ENCODE measurements around the gene COPS9.

DNA sequence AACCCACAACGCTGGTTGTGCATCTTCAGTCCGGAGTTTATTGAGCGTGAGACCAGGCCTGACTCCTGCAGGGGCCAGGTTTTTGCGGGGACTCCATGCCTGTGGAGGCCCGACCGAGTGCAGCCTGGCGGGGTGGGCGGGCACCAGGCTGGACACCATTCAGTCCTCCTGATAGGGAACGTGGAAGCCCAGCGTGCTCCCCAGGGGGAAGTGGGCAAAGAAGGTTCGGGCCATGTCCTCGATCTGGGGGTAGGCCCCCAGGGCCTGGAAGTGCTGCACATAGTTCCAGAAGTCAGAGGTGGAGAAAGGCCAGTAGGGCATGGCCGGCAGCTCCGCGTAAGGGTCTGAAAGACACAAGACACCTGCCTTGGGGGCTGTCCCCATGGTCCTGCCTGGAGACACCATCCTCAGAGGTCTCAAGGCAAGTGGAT is 2.9 kb upstream of the COPS9 start:
- TF ChIP-seq, protein P1, sequence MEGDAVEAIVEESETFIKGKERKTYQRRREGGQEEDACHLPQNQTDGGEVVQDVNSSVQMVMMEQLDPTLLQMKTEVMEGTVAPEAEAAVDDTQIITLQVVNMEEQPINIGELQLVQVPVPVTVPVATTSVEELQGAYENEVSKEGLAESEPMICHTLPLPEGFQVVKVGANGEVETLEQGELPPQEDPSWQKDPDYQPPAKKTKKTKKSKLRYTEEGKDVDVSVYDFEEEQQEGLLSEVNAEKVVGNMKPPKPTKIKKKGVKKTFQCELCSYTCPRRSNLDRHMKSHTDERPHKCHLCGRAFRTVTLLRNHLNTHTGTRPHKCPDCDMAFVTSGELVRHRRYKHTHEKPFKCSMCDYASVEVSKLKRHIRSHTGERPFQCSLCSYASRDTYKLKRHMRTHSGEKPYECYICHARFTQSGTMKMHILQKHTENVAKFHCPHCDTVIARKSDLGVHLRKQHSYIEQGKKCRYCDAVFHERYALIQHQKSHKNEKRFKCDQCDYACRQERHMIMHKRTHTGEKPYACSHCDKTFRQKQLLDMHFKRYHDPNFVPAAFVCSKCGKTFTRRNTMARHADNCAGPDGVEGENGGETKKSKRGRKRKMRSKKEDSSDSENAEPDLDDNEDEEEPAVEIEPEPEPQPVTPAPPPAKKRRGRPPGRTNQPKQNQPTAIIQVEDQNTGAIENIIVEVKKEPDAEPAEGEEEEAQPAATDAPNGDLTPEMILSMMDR (conservative IDR thresholded peaks at IDR 0.05), result no peak
- no peak for TF ChIP-seq ZFX (IDR thresholded peaks at IDR 0.05)

Data from C4-2B (cell line).